SU-DHL-6 (cell line): ENCODE results near the gene PINLYP.

Experiments
- H2AFZ ChIP-seq: fragments of 200-600 bp; sonication (generic); 2 replicates; pipeline ENCODE4 v1.6.1; 2014; ENCODE audit warnings: low read depth, mild to moderate bottlenecking, moderate library complexity, mixed read lengths, antibody characterized with exemption, low read length; ENCODE audit not compliant: severe bottlenecking
- H3F3A ChIP-seq: fragments of 200-600 bp; shearing (Covaris generic); 2 replicates; pipeline ENCODE4 v1.6.0; 2016; ENCODE audit warnings: antibody characterized with exemption, mild to moderate bottlenecking; ENCODE audit not compliant: insufficient read depth
- H3K27ac ChIP-seq: fragments of 200-600 bp; sonication (generic); 2 replicates; pipeline ENCODE4 v1.5.1; 2016; ENCODE audit warnings: low read depth, mild to moderate bottlenecking, low read length, moderate library complexity, mixed read lengths
- H3K27me3 ChIP-seq: fragments of 200-600 bp; sonication (generic), shearing (Covaris generic); 2 replicates; pipeline ENCODE4 v1.6.0; 2014; ENCODE audit warnings: mild to moderate bottlenecking, low read length
- H3K36me3 ChIP-seq: fragments of 200-600 bp; sonication (generic); 2 replicates; pipeline ENCODE4 v1.6.1; 2014; ENCODE audit warnings: mild to moderate bottlenecking, low read length, mixed read lengths
- H3K4me2 ChIP-seq: fragments of 300-600, 200-600 bp; shearing (Covaris generic), sonication (generic); 2 replicates; pipeline ENCODE4 v1.6.0; 2014; ENCODE audit warnings: low read length, low read depth, mild to moderate bottlenecking; ENCODE audit not compliant: poor library complexity, severe bottlenecking
- H3K4me3 ChIP-seq: fragments of 200-600 bp; sonication (generic); 2 replicates; pipeline ENCODE4 v1.5.1; 2014; ENCODE audit warnings: antibody characterized with exemption, low read length, mild to moderate bottlenecking, mixed read lengths; ENCODE audit not compliant: insufficient read depth, poor library complexity, severe bottlenecking
- H3K79me2 ChIP-seq: fragments of 200-600 bp; sonication (generic); 2 replicates; pipeline ENCODE4 v1.6.1; 2014; ENCODE audit warnings: mild to moderate bottlenecking, low read length, moderate library complexity; ENCODE audit not compliant: insufficient read depth
- H3K9ac ChIP-seq: fragments of 200-600 bp; sonication (generic); 2 replicates; pipeline ENCODE4 v1.7.0; 2014; ENCODE audit warnings: mild to moderate bottlenecking, low read length
- H3K9me2 ChIP-seq: fragments of 200-600 bp; sonication (generic); replicated peaks from 2 replicates; pipeline ENCODE4 v1.6.1; 2014; ENCODE audit warnings: low read length; ENCODE audit not compliant: insufficient read depth
- H3K9me3 ChIP-seq: fragments of 200-600 bp; sonication (generic); 2 replicates; pipeline ENCODE4 v1.6.1; 2014; ENCODE audit warnings: low read length, mixed read lengths; ENCODE audit not compliant: insufficient read depth
- H4K20me1 ChIP-seq: fragments of 200-600 bp; sonication (generic); 2 replicates; pipeline ENCODE4 v1.6.1; 2014; ENCODE audit warnings: low read depth, mild to moderate bottlenecking, antibody characterized with exemption, low read length, moderate library complexity, mixed read lengths
- CTCF ChIP-seq: fragments of 200-600 bp; sonication (generic); IDR thresholded peaks from one replicate; pipeline ENCODE4 v1.5.1; 2017; ENCODE audit warnings: antibody characterized with exemption, mild to moderate bottlenecking, low read length, moderate library complexity; ENCODE audit not compliant: insufficient read depth, poor library complexity, severe bottlenecking
- EZH2phosphoT487 ChIP-seq: fragments of 200-600 bp; sonication (generic), shearing (Covaris generic); conservative IDR thresholded peaks from 2 replicates; pipeline ENCODE4 v1.6.1; 2018; ENCODE audit warnings: mild to moderate bottlenecking, antibody characterized with exemption, low read length, moderate library complexity, mixed read lengths

Gene PINLYP

GRCh38 chr19:43592800-43593350, 17.3 kb downstream of the PINLYP start:
- no peaks in the 10 kb centered on the region for H3K27me3 ChIP-seq
- no peaks in the 10 kb centered on the region for H4K20me1 ChIP-seq
- H2AFZ ChIP-seq: no peak overlapping the region
- no peak overlapping the region for H3K4me3 ChIP-seq
- H3K9me3 ChIP-seq: no peaks in the 10 kb centered on the region
- H3K9ac ChIP-seq: no peak overlapping the region
- no peak overlapping the region for H3K4me2 ChIP-seq
- no peaks in the 10 kb centered on the region for H3K36me3 ChIP-seq
- H3K27ac ChIP-seq: no peak overlapping the region
- no peak for TF ChIP-seq CTCF
- TF ChIP-seq EZH2phosphoT487: no peak
- H3K79me2 ChIP-seq: peaks cover 15% of the 10 kb centered on the region
- H3K9me2 ChIP-seq: no peaks in the 10 kb centered on the region
- H3F3A ChIP-seq: no peaks in the 10 kb centered on the region

GRCh38 chr19:43594081-43594697, 18.6 kb downstream of the PINLYP start:
- H3K27me3 ChIP-seq: no peaks in the 10 kb centered on the region
- peak overlapping the region; percentile 89 for H3K4me2 ChIP-seq
- peaks cover 15% of the 10 kb centered on the region for H3K79me2 ChIP-seq
- no peaks in the 10 kb centered on the region for H3K9me3 ChIP-seq
- no peak overlapping the region for H3K27ac ChIP-seq
- no peaks in the 10 kb centered on the region for H3K36me3 ChIP-seq
- no peak overlapping the region for H3K4me3 ChIP-seq
- H3F3A ChIP-seq: no peaks in the 10 kb centered on the region
- no peak overlapping the region for H2AFZ ChIP-seq
- TF ChIP-seq CTCF (no peak), EZH2phosphoT487 (no peak)
- H4K20me1 ChIP-seq: no peaks in the 10 kb centered on the region
- no peak overlapping the region for H3K9ac ChIP-seq
- no peaks in the 10 kb centered on the region for H3K9me2 ChIP-seq

GRCh38 chr19:43594710-43595604, 19.4 kb downstream of the PINLYP start:
- H4K20me1 ChIP-seq: no peaks in the 10 kb centered on the region
- H3K9ac ChIP-seq: peak overlapping the region; percentile 79
- H3K27ac ChIP-seq: peak overlapping the region; percentile 15; the same call in 1 of the 2 replicates
- H3K4me2 ChIP-seq: peak overlapping the region; percentile 89
- peak overlapping the region; percentile 78 for H2AFZ ChIP-seq
- H3F3A ChIP-seq: no peaks in the 10 kb centered on the region
- H3K79me2 ChIP-seq: peaks cover 15% of the 10 kb centered on the region
- H3K9me3 ChIP-seq: no peaks in the 10 kb centered on the region
- H3K4me3 ChIP-seq: peak overlapping the region; percentile 96
- no peak for TF ChIP-seq EZH2phosphoT487
- TF ChIP-seq CTCF: peak; percentile 65
- no peaks in the 10 kb centered on the region for H3K27me3 ChIP-seq
- no peaks in the 10 kb centered on the region for H3K36me3 ChIP-seq
- H3K9me2 ChIP-seq: no peaks in the 10 kb centered on the region
